C4-2B (cell line): Measurements from ENCODE around the gene RNF20.
"Not testable (repeated sequence)": the region's sequence is repeated elsewhere in the genome, so short reads cannot be mapped to it uniquely, and the experiment has no call there.

Experiments used
- H3K27ac ChIP-seq: fragments of 450-650 bp; 2 replicates; pipeline ENCODE4 v1.5.1; 2017
- CTCF ChIP-seq: fragments of 450-650 bp; conservative IDR thresholded peaks from 2 replicates; pipeline ENCODE4 v1.5.1; 2017; ENCODE audit warnings: mild to moderate bottlenecking
- ZFX ChIP-seq: fragments of 450-650 bp; IDR thresholded peaks from 2 replicates; pipeline ENCODE4 v1.6.1; 2017

The RNF20 gene

DNA sequence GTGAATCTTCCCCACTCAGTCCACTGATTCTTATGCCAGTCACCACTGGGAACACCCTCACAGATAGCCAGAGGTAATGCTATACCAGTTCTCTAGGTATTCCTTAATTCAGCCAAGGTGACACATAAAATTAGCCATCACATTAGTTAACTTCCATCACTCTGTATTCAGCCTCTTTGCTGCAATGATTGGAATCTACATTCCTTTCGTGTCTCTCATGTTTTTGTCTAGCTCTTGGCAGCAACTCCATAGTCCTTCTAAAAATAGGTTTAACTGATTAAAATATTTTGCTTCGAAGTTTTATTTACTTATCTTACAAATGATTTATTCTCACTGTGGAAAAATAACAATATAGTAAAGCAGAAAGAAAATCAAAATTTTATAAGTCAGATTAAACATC lies 19.6 kb upstream of the RNF20 start:
- no peak for TF ChIP-seq CTCF
- TF ChIP-seq ZFX = no peak
- H3K27ac ChIP-seq = no peak overlapping the region

DNA sequence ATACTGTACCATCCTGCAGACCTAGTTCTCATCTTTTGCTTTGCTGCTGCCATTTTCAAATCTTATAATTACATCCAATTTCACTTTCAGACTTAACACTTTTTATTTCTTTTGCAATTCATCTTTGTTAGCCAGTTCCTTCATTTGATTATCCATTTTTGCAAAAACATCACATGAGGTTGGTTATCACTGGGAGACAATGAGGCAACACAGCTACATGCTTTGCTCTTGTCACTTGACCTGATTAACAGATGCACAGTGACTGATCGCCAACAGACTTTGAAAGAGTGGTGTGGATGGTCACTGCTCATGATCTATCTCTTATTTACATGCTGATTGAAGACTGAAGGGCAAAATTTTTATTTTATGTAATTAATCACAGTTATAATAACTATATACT lies 17.0 kb upstream of the RNF20 start:
- no peak overlapping the region for H3K27ac ChIP-seq
- no peak for TF ChIP-seq CTCF
- no peak for TF ChIP-seq ZFX

GRCh38 chr9:101518489-101518888 lies 15.2 kb upstream of the RNF20 start:
- H3K27ac ChIP-seq = not testable (repeated sequence)

DNA sequence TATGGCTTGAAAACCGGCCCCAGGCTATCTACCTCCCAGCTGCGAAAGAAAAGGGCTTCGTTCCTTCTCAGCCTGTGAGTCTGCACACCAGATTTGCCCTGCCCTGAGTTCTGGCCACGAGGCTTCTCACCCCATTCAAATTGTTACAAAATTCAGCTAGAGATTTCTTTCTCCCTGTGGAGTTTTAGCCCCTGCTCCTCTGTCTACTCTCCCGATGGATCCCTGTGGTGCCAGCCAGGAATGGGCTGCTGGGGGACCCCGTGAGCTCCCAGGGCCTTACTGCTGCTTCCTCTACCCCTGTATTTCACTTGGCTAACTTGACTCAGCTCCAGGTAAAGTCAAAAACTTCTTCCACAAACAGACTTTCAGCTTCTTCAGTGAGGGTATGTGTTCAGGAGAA lies 9.3 kb upstream of the RNF20 start:
- no peak overlapping the region for H3K27ac ChIP-seq
- TF ChIP-seq CTCF (no peak), ZFX (no peak)

DNA sequence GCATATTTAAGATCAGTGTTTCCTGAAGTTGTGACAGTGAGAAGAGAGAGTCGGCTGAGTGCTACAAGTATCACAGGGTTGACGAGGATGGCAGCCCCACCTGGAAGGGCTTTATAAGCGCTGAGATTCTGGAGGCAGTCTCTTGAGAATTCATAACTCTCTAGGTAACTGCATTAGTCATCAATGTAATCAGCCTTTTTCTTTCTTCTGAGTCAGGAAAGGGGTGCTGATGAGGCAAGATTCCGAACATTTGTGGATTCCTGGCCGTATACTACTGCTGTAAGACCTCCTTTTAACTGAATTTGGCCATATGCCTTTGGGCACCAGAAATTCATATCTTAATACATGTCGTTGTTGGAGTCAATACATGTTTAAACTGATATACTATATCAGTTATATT lies 6.6 kb upstream of the RNF20 start:
- no peak for TF ChIP-seq CTCF
- H3K27ac ChIP-seq = no peak overlapping the region

DNA sequence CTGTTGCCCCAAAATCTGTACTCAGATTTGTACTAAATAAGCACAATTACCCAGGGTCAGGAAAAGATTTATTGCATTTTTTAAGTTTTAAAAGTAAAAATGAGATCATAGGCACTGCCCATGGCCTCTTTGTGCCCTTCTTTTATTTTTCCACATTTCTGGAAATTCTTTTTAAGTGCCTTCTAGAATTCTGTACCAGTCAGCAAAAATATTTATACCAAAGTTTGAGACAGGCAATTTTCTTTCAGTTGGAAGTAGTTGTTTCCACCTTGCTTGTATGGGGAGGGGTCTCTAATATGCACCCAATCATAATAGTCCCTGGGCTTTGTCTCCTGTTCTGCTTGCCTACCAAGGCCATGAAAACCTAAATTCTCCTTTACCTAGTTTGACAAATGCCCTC lies 5.6 kb upstream of the RNF20 start:
- TF ChIP-seq CTCF (no peak), ZFX (no peak)
- H3K27ac ChIP-seq = no peak overlapping the region

GRCh38 chr9:101530076-101530711 lies 3.5 kb upstream of the RNF20 start:
- TF ChIP-seq ZFX (no peak), CTCF (peak; percentile 93)
- H3K27ac ChIP-seq = no peak overlapping the region

GRCh38 chr9:101536351-101536750 lies 2.7 kb downstream of the RNF20 start:
- no peak overlapping the region for H3K27ac ChIP-seq
- TF ChIP-seq CTCF = no peak
- no peak for TF ChIP-seq ZFX
